Testis (tissue), 2 donors: ENCODE measurements around the gene PPM1B.

ENCODE experiments used
- POLR2A ChIP-seq: fragments of 450-650 bp; IDR thresholded peaks from one replicate; pipeline ENCODE4 v1.6.1; 2017; ENCODE audit warnings: antibody characterized with exemption, mild to moderate bottlenecking, moderate library complexity
- TF ChIP-seq, protein P1 (sequence below), 3 experiments: fragments of 450-650 bp in 2 of 3; fragments of 200-600 bp in 1 of 3; sonication (generic) in 1 of 3; IDR thresholded peaks; one replicate each; pipeline ENCODE4 v1.5.1; 2016 to 2019; ENCODE audit warnings: antibody characterized with exemption in 3 of 3, mild to moderate bottlenecking in 2 of 3, moderate library complexity in 1 of 3

GRCh38 chr2:44212302-44212701 lies 43.6 kb downstream of the PPM1B start:
- TF ChIP-seq, protein P1, sequence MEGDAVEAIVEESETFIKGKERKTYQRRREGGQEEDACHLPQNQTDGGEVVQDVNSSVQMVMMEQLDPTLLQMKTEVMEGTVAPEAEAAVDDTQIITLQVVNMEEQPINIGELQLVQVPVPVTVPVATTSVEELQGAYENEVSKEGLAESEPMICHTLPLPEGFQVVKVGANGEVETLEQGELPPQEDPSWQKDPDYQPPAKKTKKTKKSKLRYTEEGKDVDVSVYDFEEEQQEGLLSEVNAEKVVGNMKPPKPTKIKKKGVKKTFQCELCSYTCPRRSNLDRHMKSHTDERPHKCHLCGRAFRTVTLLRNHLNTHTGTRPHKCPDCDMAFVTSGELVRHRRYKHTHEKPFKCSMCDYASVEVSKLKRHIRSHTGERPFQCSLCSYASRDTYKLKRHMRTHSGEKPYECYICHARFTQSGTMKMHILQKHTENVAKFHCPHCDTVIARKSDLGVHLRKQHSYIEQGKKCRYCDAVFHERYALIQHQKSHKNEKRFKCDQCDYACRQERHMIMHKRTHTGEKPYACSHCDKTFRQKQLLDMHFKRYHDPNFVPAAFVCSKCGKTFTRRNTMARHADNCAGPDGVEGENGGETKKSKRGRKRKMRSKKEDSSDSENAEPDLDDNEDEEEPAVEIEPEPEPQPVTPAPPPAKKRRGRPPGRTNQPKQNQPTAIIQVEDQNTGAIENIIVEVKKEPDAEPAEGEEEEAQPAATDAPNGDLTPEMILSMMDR (IDR thresholded peaks at IDR 0.05): no peak
- TF ChIP-seq POLR2A: no peak
